Neural cell (in vitro differentiated cells): ENCODE data around the gene MAP10. TPM values are rescaled to one million over a fixed set of nuclear protein-coding genes. Genes with fewer than 3 reads are reported as not detected.
A peak's percentile ranks its signal among the peaks of the same experiment; 100 is the strongest.

Experiments
- H2AFZ ChIP-seq: fragments of 200-600, 300-800 bp; sonication (generic), shearing (Covaris generic); 2 replicates; pipeline ENCODE4 v1.6.0; 2014; ENCODE audit warnings: low read depth, mild to moderate bottlenecking, antibody characterized with exemption, low read length, moderate library complexity
- H3F3A ChIP-seq: fragments of 200-600 bp; shearing (Covaris generic); 2 replicates; pipeline ENCODE4 v1.6.1; 2016; ENCODE audit warnings: mild to moderate bottlenecking, moderate library complexity, mixed read lengths, antibody characterized with exemption, low read length; ENCODE audit not compliant: insufficient read depth, poor library complexity, severe bottlenecking
- H3K27ac ChIP-seq: fragments of 200-600, 300-800 bp; sonication (generic), shearing (Covaris generic); 2 replicates; pipeline ENCODE4 v1.5.1; 2014; ENCODE audit warnings: mild to moderate bottlenecking, low read length, moderate library complexity
- H3K27me3 ChIP-seq: fragments of 300-800, 200-600 bp; sonication (generic), shearing (Covaris generic); 2 replicates; pipeline ENCODE4 v1.6.0; 2014; ENCODE audit warnings: mild to moderate bottlenecking, low read depth, low read length, moderate library complexity; ENCODE audit not compliant: insufficient read depth
- H3K36me3 ChIP-seq: fragments of 300-800, 200-600 bp; sonication (generic), shearing (Covaris generic); 2 replicates; pipeline ENCODE4 v1.5.1; 2014; ENCODE audit warnings: mild to moderate bottlenecking, antibody characterized with exemption, low read length, moderate library complexity; ENCODE audit not compliant: insufficient read depth
- H3K4me2 ChIP-seq: fragments of 300-800, 200-600 bp; sonication (generic), shearing (Covaris generic); 2 replicates; pipeline ENCODE4 v1.6.0; 2014; ENCODE audit warnings: mild to moderate bottlenecking, low read length
- H3K4me3 ChIP-seq: fragments of 300-800, 200-600 bp; sonication (generic), shearing (Covaris generic); 2 replicates; pipeline ENCODE4 v1.5.1; 2014; ENCODE audit warnings: mild to moderate bottlenecking, low read length, moderate library complexity
- H3K79me2 ChIP-seq: fragments of 200-600 bp; shearing (Covaris generic); replicated peaks from 2 replicates; pipeline ENCODE4 v1.6.0; 2014; ENCODE audit warnings: mild to moderate bottlenecking, low read length, moderate library complexity; ENCODE audit not compliant: insufficient read depth
- H3K9ac ChIP-seq: fragments of 300-800, 200-600 bp; sonication (generic), shearing (Covaris generic); 2 replicates; pipeline ENCODE4 v1.6.1; 2016; ENCODE audit warnings: mild to moderate bottlenecking, low read length, mixed read lengths
- H3K9me2 ChIP-seq: fragments of 200-600 bp; shearing (Covaris generic); 2 replicates; pipeline ENCODE4 v1.6.1; 2016; ENCODE audit warnings: mild to moderate bottlenecking, low read length, mixed read lengths; ENCODE audit not compliant: insufficient read depth
- H3K9me3 ChIP-seq: fragments of 200-600, 300-800 bp; sonication (generic), shearing (Covaris generic); 2 replicates; pipeline ENCODE4 v1.6.1; 2016; ENCODE audit warnings: mild to moderate bottlenecking, mixed run types, low read length, moderate library complexity, mixed read lengths
- H4K20me1 ChIP-seq: fragments of 200-600 bp; shearing (Covaris generic); 2 replicates; pipeline ENCODE4 v1.6.1; 2016; ENCODE audit warnings: mild to moderate bottlenecking, mixed run types; ENCODE audit not compliant: insufficient read depth
- CTCF ChIP-seq: fragments of 450-650 bp; IDR thresholded peaks from 2 replicates; pipeline ENCODE4 v1.5.1; 2014; ENCODE audit warnings: antibody characterized with exemption, mild to moderate bottlenecking, moderate library complexity; ENCODE audit not compliant: poor library complexity, severe bottlenecking
- EP300 ChIP-seq: fragments of 450-650 bp; conservative IDR thresholded peaks from 2 replicates; pipeline ENCODE4 v1.6.1; 2014; ENCODE audit warnings: antibody characterized with exemption, mild to moderate bottlenecking, moderate library complexity; ENCODE audit not compliant: poor library complexity, severe bottlenecking
- EZH2 ChIP-seq: fragments of 200-600, 300-800 bp; shearing (Covaris generic), sonication (generic); IDR thresholded peaks from 2 replicates; pipeline ENCODE4 v1.6.1; 2014; ENCODE audit warnings: antibody characterized with exemption, low read length, borderline replicate concordance, mild to moderate bottlenecking; ENCODE audit not compliant: insufficient read depth, poor library complexity, severe bottlenecking
- POLR2AphosphoS5 ChIP-seq: IDR thresholded peaks from 2 replicates; pipeline ENCODE4 v1.6.1; 2012
- RAD21 ChIP-seq: fragments of 450-650 bp; conservative IDR thresholded peaks from 2 replicates; pipeline ENCODE4 v1.6.1; 2014; ENCODE audit warnings: antibody characterized with exemption, mild to moderate bottlenecking, moderate library complexity
- REST ChIP-seq: IDR thresholded peaks from 2 replicates; pipeline ENCODE4 v1.6.1; 2012; ENCODE audit warnings: borderline replicate concordance
- SMC3 ChIP-seq: fragments of 450-650 bp; conservative IDR thresholded peaks from 2 replicates; pipeline ENCODE4 v1.6.1; 2014; ENCODE audit warnings: antibody characterized with exemption, mild to moderate bottlenecking, moderate library complexity; ENCODE audit not compliant: poor library complexity
- TAF1 ChIP-seq: IDR thresholded peaks from 2 replicates; pipeline ENCODE4 v1.6.1; 2012; ENCODE audit warnings: low read depth
- polyA plus RNA-seq: library from polyadenylated mRNA; depleted of rRNA; stranded (reverse); fragments of >200 nt; gene quantifications from 2 replicates; pipeline ENCODE4 v1.2.3, GENCODE V29; 2014

MAP10 gene
- polyA plus RNA-seq, 1 donor from 2014 or later = 1.1 TPM

GRCh38 chr1:232822530-232822929 is 17.3 kb downstream of the MAP10 start:
- Histone ChIP-seq H3K9ac (no peak overlapping the region), H3K79me2 (no peaks in the 10 kb centered on the region), H3K9me3 (no peaks in the 10 kb centered on the region), H3K4me2 (no peak overlapping the region), H3K36me3 (no peaks in the 10 kb centered on the region), H4K20me1 (no peaks in the 10 kb centered on the region), H2AFZ (no peak overlapping the region), H3K4me3 (no peak overlapping the region), H3K27ac (no peak overlapping the region), H3K27me3 (no peaks in the 10 kb centered on the region), H3K9me2 (no peaks in the 10 kb centered on the region), H3F3A (no peaks in the 10 kb centered on the region)
- TF ChIP-seq TAF1 = no peak
- no peak for TF ChIP-seq EZH2
- no peak for TF ChIP-seq RAD21
- peak; percentile 80 for TF ChIP-seq REST
- TF ChIP-seq EP300 = no peak
- no peak for TF ChIP-seq CTCF
- peak; percentile 32 for TF ChIP-seq POLR2AphosphoS5

- no peak overlapping the region for H3K9ac ChIP-seq
- no peaks in the 10 kb centered on the region for H3K27me3 ChIP-seq
- TF ChIP-seq REST = no peak
- no peak for TF ChIP-seq CTCF
- no peak for TF ChIP-seq EZH2
- no peak for TF ChIP-seq POLR2AphosphoS5
- TF ChIP-seq SMC3 = no peak
- no peak for TF ChIP-seq RAD21
- TF ChIP-seq TAF1 = no peak
- TF ChIP-seq EP300 = no peak
- no peaks in the 10 kb centered on the region for H3F3A ChIP-seq
- no peak overlapping the region for H3K4me2 ChIP-seq
- H3K36me3 ChIP-seq = no peaks in the 10 kb centered on the region
- no peaks in the 10 kb centered on the region for H3K79me2 ChIP-seq
- no peak overlapping the region for H3K27ac ChIP-seq
- H4K20me1 ChIP-seq = no peaks in the 10 kb centered on the region
- H3K9me3 ChIP-seq = no peaks in the 10 kb centered on the region
- H3K9me2 ChIP-seq = no peaks in the 10 kb centered on the region
- H2AFZ ChIP-seq = no peak overlapping the region
- no peak overlapping the region for H3K4me3 ChIP-seq
These were observed 21.1 kb downstream of the MAP10 start for GRCh38 chr1:232826318-232826717.
